Activated CD8-positive, alpha-beta memory T cell treated with anti-CD3 and anti-CD28 coated beads, Interleukin-2, amount 50 U/mL, for 4 hours (primary cell): ENCODE results near the gene GJD3.

Experiments used
- DNase-seq: peaks from one replicate; pipeline ENCODE4 v3.0.0-alpha.2; 2020

The GJD3 gene

GRCh38 chr17:40321961-40322357 lies 42.6 kb downstream of the GJD3 start:
- DNase-seq = no peak

- DNase-seq = no peak
Observed at GRCh38 chr17:40321524-40321929, 43.0 kb downstream of the GJD3 start.

- DNase-seq = peak; percentile 66
Observed at GRCh38 chr17:40320756-40321523, 43.6 kb downstream of the GJD3 start.

GRCh38 chr17:40319651-40320540 lies 44.6 kb downstream of the GJD3 start:
- peak; percentile 85 for DNase-seq

GRCh38 chr17:40318830-40319391 lies 45.6 kb downstream of the GJD3 start:
- DNase-seq = no peak

GRCh38 chr17:40317880-40318829 lies 46.4 kb downstream of the GJD3 start:
- DNase-seq = peak; percentile 88

- DNase-seq = peak; percentile 48
Observed at GRCh38 chr17:40317345-40317873, 47.1 kb downstream of the GJD3 start.

GRCh38 chr17:40316571-40317344 lies 47.8 kb downstream of the GJD3 start:
- DNase-seq = no peak

- DNase-seq = no peak
Observed at GRCh38 chr17:40315678-40316570, 48.6 kb downstream of the GJD3 start.

GRCh38 chr17:40315206-40315605 lies 49.3 kb downstream of the GJD3 start:
- DNase-seq = no peak

- DNase-seq = peak; percentile 94
Observed at GRCh38 chr17:40314584-40314956, 50.0 kb downstream of the GJD3 start.

- DNase-seq = no peak
Observed at GRCh38 chr17:40313668-40314583, 50.6 kb downstream of the GJD3 start.
